ENCODE measurements around the gene INTS1.

INTS1 gene

GRCh38 chr7:1511444-1512422, 7.5 kb upstream of the INTS1 start:
- no peak overlapping the region for H3K9ac ChIP-seq (ENCODE audit: low read depth, low read length)
- no peaks in the 10 kb centered on the region for H3K36me3 ChIP-seq (ENCODE audit: insufficient read depth, low read length)
- H3K4me1 ChIP-seq (ENCODE audit: insufficient read depth, low read length): no peaks in the 10 kb centered on the region
- no peaks in the 10 kb centered on the region for H3K9me3 ChIP-seq (ENCODE audit: control insufficient read depth, insufficient read depth, low read length)

GRCh38 chr7:1510780-1511154, 6.6 kb upstream of the INTS1 start:
- H3K36me3 ChIP-seq (ENCODE audit: insufficient read depth, low read length): no peaks in the 10 kb centered on the region
- H3K9me3 ChIP-seq (ENCODE audit: control insufficient read depth, insufficient read depth, low read length): no peaks in the 10 kb centered on the region
- no peak overlapping the region for H3K9ac ChIP-seq (ENCODE audit: low read depth, low read length)
- peaks cover 3% of the 10 kb centered on the region; the same call in 1 of the 2 replicates for H3K4me1 ChIP-seq (ENCODE audit: insufficient read depth, low read length)

- Histone ChIP-seq H3K36me3 (ENCODE audit: insufficient read depth, low read length) (no peaks in the 10 kb centered on the region), H3K9me3 (ENCODE audit: control insufficient read depth, insufficient read depth, low read length) (no peaks in the 10 kb centered on the region), H3K9ac (ENCODE audit: low read depth, low read length) (no peak overlapping the region), H3K4me1 (ENCODE audit: insufficient read depth, low read length) (peaks cover 5% of the 10 kb centered on the region; the same call in 1 of the 2 replicates)
Measured at GRCh38 chr7:1509226-1509625, 5.0 kb upstream of the INTS1 start.

GRCh38 chr7:1508277-1508758, 4.1 kb upstream of the INTS1 start:
- H3K9me3 ChIP-seq (ENCODE audit: control insufficient read depth, insufficient read depth, low read length): no peaks in the 10 kb centered on the region
- no peaks in the 10 kb centered on the region for H3K36me3 ChIP-seq (ENCODE audit: insufficient read depth, low read length)
- peaks cover 5% of the 10 kb centered on the region; the same call in 1 of the 2 replicates for H3K4me1 ChIP-seq (ENCODE audit: insufficient read depth, low read length)
- H3K9ac ChIP-seq (ENCODE audit: low read depth, low read length): no peak overlapping the region

GRCh38 chr7:1505731-1506550, 1.8 kb upstream of the INTS1 start:
- Histone ChIP-seq H3K4me1 (ENCODE audit: insufficient read depth, low read length) (peaks cover 9% of the 10 kb centered on the region; the same call in 1 of the 2 replicates), H3K9ac (ENCODE audit: low read depth, low read length) (no peak overlapping the region), H3K9me3 (ENCODE audit: control insufficient read depth, insufficient read depth, low read length) (no peaks in the 10 kb centered on the region), H3K36me3 (ENCODE audit: insufficient read depth, low read length) (peaks cover 9% of the 10 kb centered on the region; the same call in 1 of the 2 replicates)

- H3K4me1 ChIP-seq (ENCODE audit: insufficient read depth, low read length): peaks cover 9% of the 10 kb centered on the region; the same call in 1 of the 2 replicates
Measured at GRCh38 chr7:1503390-1503789, 799 bp downstream of the INTS1 start.

GRCh38 chr7:1502845-1503244, 1.3 kb downstream of the INTS1 start:
- Histone ChIP-seq H3K9me3 (ENCODE audit: control insufficient read depth, insufficient read depth, low read length) (no peaks in the 10 kb centered on the region), H3K4me1 (ENCODE audit: insufficient read depth, low read length) (peaks cover 9% of the 10 kb centered on the region; the same call in 1 of the 2 replicates), H3K36me3 (ENCODE audit: insufficient read depth, low read length) (peaks cover 9% of the 10 kb centered on the region), H3K9ac (ENCODE audit: low read depth, low read length) (peak overlapping the region; percentile 97; the same call in 1 of the 2 replicates)

More at GRCh38 chr7:1503390-1503789, 799 bp downstream of the INTS1 start:
- peak overlapping the region; percentile 97 for H3K9ac ChIP-seq (ENCODE audit: low read depth, low read length)
- H3K9me3 ChIP-seq (ENCODE audit: control insufficient read depth, insufficient read depth, low read length): no peaks in the 10 kb centered on the region
- H3K36me3 ChIP-seq (ENCODE audit: insufficient read depth, low read length): peaks cover 9% of the 10 kb centered on the region; the same call in 1 of the 2 replicates

GRCh38 chr7:1501487-1502270, 2.5 kb downstream of the INTS1 start:
- Histone ChIP-seq H3K36me3 (ENCODE audit: insufficient read depth, low read length) (peaks cover 9% of the 10 kb centered on the region), H3K4me1 (ENCODE audit: insufficient read depth, low read length) (peaks cover 9% of the 10 kb centered on the region; the same call in 1 of the 2 replicates), H3K9me3 (ENCODE audit: control insufficient read depth, insufficient read depth, low read length) (no peaks in the 10 kb centered on the region), H3K9ac (ENCODE audit: low read depth, low read length) (no peak overlapping the region)

- H3K4me1 ChIP-seq (ENCODE audit: insufficient read depth, low read length): peaks cover 4% of the 10 kb centered on the region; the same call in 1 of the 2 replicates
- H3K9ac ChIP-seq (ENCODE audit: low read depth, low read length): no peak overlapping the region
- H3K9me3 ChIP-seq (ENCODE audit: control insufficient read depth, insufficient read depth, low read length): no peaks in the 10 kb centered on the region
- H3K36me3 ChIP-seq (ENCODE audit: insufficient read depth, low read length): peaks cover 12% of the 10 kb centered on the region
Measured at GRCh38 chr7:1500064-1500807, 4.0 kb downstream of the INTS1 start.

GRCh38 chr7:1499367-1500029, 4.7 kb downstream of the INTS1 start:
- peaks cover 4% of the 10 kb centered on the region; the same call in 1 of the 2 replicates for H3K4me1 ChIP-seq (ENCODE audit: insufficient read depth, low read length)
- H3K36me3 ChIP-seq (ENCODE audit: insufficient read depth, low read length): peaks cover 12% of the 10 kb centered on the region
- no peaks in the 10 kb centered on the region for H3K9me3 ChIP-seq (ENCODE audit: control insufficient read depth, insufficient read depth, low read length)
- H3K9ac ChIP-seq (ENCODE audit: low read depth, low read length): no peak overlapping the region

GRCh38 chr7:1498370-1499305, 5.6 kb downstream of the INTS1 start:
- Histone ChIP-seq H3K9ac (ENCODE audit: low read depth, low read length) (no peak overlapping the region), H3K4me1 (ENCODE audit: insufficient read depth, low read length) (peaks cover 4% of the 10 kb centered on the region; the same call in 1 of the 2 replicates), H3K9me3 (ENCODE audit: control insufficient read depth, insufficient read depth, low read length) (no peaks in the 10 kb centered on the region), H3K36me3 (ENCODE audit: insufficient read depth, low read length) (peaks cover 12% of the 10 kb centered on the region)
